GM23338 (cell line): ENCODE measurements around the gene ITFG1. TPM values are rescaled to one million over a fixed set of nuclear protein-coding genes. Genes with fewer than 3 reads are reported as not detected.

Experiments used
- ATAC-seq: fragments of 200-7000 bp; cut with Tn5 transposase; 3 replicates; pipeline ENCODE4 v1.9.1; 2020
- DNase-seq: peaks from one replicate; pipeline ENCODE4 v3.0.0-alpha.2; 2015; ENCODE audit warnings: low spot score
- H2AFZ ChIP-seq: fragments of 200-600 bp; sonication (generic); 2 replicates; pipeline ENCODE4 v1.8.0; 2016; ENCODE audit warnings: antibody characterized with exemption, mild to moderate bottlenecking, moderate library complexity
- H3F3A ChIP-seq: fragments of 200-600 bp; sonication (generic); replicated peaks from 2 replicates; pipeline ENCODE4 v1.8.0; 2017; ENCODE audit warnings: antibody characterized with exemption, mixed run types, low read depth
- H3K27ac ChIP-seq: fragments of 200-600 bp; sonication (generic); 2 replicates; pipeline ENCODE4 v1.6.1; 2016; ENCODE audit warnings: low read depth
- H3K27me3 ChIP-seq: fragments of 200-600 bp; sonication (generic); 2 replicates; pipeline ENCODE4 v1.8.0; 2016; ENCODE audit warnings: mild to moderate bottlenecking, mixed run types, moderate library complexity; ENCODE audit not compliant: insufficient read depth
- H3K36me3 ChIP-seq: fragments of 200-600 bp; sonication (generic); 2 replicates; pipeline ENCODE4 v1.8.0; 2016; ENCODE audit warnings: mild to moderate bottlenecking; ENCODE audit not compliant: insufficient read depth
- H3K4me1 ChIP-seq: fragments of 200-600 bp; sonication (generic); 2 replicates; pipeline ENCODE4 v1.8.0; 2016; ENCODE audit warnings: mild to moderate bottlenecking, moderate library complexity; ENCODE audit not compliant: insufficient read depth
- H3K4me2 ChIP-seq: fragments of 200-600 bp; sonication (generic); 2 replicates; pipeline ENCODE4 v1.7.1; 2017; ENCODE audit warnings: mixed run types
- H3K4me3 ChIP-seq: fragments of 200-600 bp; sonication (generic); 2 replicates; pipeline ENCODE4 v1.6.1; 2016; ENCODE audit warnings: mixed run types
- H3K79me2 ChIP-seq: fragments of 200-600 bp; sonication (generic); replicated peaks from 2 replicates; pipeline ENCODE4 v1.8.0; 2017; ENCODE audit warnings: mild to moderate bottlenecking; ENCODE audit not compliant: insufficient read depth
- H3K9me2 ChIP-seq: fragments of 200-600 bp; sonication (generic); 2 replicates; pipeline ENCODE4 v1.8.0; 2017; ENCODE audit not compliant: insufficient read depth
- H4K20me1 ChIP-seq: fragments of 200-600 bp; sonication (generic); replicated peaks from 2 replicates; pipeline ENCODE4 v1.8.0; 2017; ENCODE audit warnings: mild to moderate bottlenecking; ENCODE audit not compliant: insufficient read depth
- H3K27ac Mint-ChIP-seq: 2 replicates; pipeline ENCODE4 v1.8.0; 2020; ENCODE audit warnings: inconsistent platforms, mild to moderate bottlenecking, moderate library complexity, mixed read lengths
- H3K27me3 Mint-ChIP-seq: 3 replicates; pipeline ENCODE4 v1.8.0; 2022; ENCODE audit warnings: low read depth, mild to moderate bottlenecking, moderate library complexity, mixed read lengths, inconsistent platforms; ENCODE audit not compliant: insufficient read depth, poor library complexity
- H3K36me3 Mint-ChIP-seq: 3 replicates; pipeline ENCODE4 v1.8.0; 2021; ENCODE audit warnings: low read depth, mild to moderate bottlenecking, inconsistent platforms, moderate library complexity, mixed read lengths
- H3K4me1 Mint-ChIP-seq: 3 replicates; pipeline ENCODE4 v1.8.0; 2020; ENCODE audit warnings: mild to moderate bottlenecking, inconsistent platforms, mixed read lengths
- H3K4me3 Mint-ChIP-seq: 3 replicates; pipeline ENCODE4 v1.8.0; 2021; ENCODE audit warnings: moderate library complexity, mild to moderate bottlenecking, inconsistent platforms, mixed read lengths
- H3K9me3 Mint-ChIP-seq: 3 replicates; pipeline ENCODE4 v1.8.0; 2020; ENCODE audit warnings: moderate library complexity, mild to moderate bottlenecking, inconsistent platforms, mixed read lengths
- CTCF ChIP-seq, 2 experiments: fragments of 200-600 bp in 1 of 2; sonication (generic) in 1 of 2; conservative IDR thresholded peaks; 2 replicates each; pipeline versions ENCODE4 v1.5.1 to v1.6.1; 2016 to 2017; ENCODE audit warnings: antibody characterized with exemption in 2 of 2, low read depth in 2 of 2, mild to moderate bottlenecking in 2 of 2, moderate library complexity in 1 of 2
- EZH2 ChIP-seq: fragments of 200-600 bp; sonication (generic); IDR thresholded peaks from one replicate; pipeline ENCODE4 v1.8.0; 2017; ENCODE audit warnings: antibody characterized with exemption, mild to moderate bottlenecking, low read depth; ENCODE audit not compliant: unreplicated experiment
- EZH2phosphoT487 ChIP-seq: fragments of 200-600 bp; sonication (generic); IDR thresholded peaks from one replicate; pipeline ENCODE4 v1.8.1; 2018; ENCODE audit warnings: antibody characterized with exemption; ENCODE audit not compliant: unreplicated experiment
- JUNB ChIP-seq: IDR thresholded peaks from one replicate; pipeline ENCODE4 v1.6.1; 2016; ENCODE audit warnings: antibody characterized with exemption; ENCODE audit not compliant: unreplicated experiment
- NANOG ChIP-seq: IDR thresholded peaks from 2 replicates; pipeline ENCODE4 v1.6.1; 2016; ENCODE audit warnings: antibody characterized with exemption, borderline replicate concordance
- POLR2AphosphoS5 ChIP-seq: IDR thresholded peaks from 2 replicates; pipeline ENCODE4 v1.6.1; 2016; ENCODE audit warnings: antibody characterized with exemption, low read depth
- REST ChIP-seq: IDR thresholded peaks from one replicate; pipeline ENCODE4 v1.6.1; 2018; ENCODE audit warnings: antibody characterized with exemption; ENCODE audit not compliant: unreplicated experiment
- STAT1 ChIP-seq: IDR thresholded peaks from one replicate; pipeline ENCODE4 v1.6.1; 2016; ENCODE audit warnings: antibody characterized with exemption; ENCODE audit not compliant: unreplicated experiment
- ZNF114 ChIP-seq: fragments of 250-450 bp; sonication (Bioruptor Pico); IDR thresholded peaks from 2 replicates; pipeline ENCODE4 v1.5.0; 2020; ENCODE audit warnings: mild to moderate bottlenecking, moderate library complexity
- ZNF331 ChIP-seq: fragments of 250-450 bp; sonication (Bioruptor Pico); IDR thresholded peaks from 2 replicates; pipeline ENCODE4 v1.5.0; 2020; ENCODE audit warnings: low read depth, mild to moderate bottlenecking, moderate library complexity
- ZNF462 ChIP-seq: fragments of 250-450 bp; sonication (Bioruptor Pico); IDR thresholded peaks from 2 replicates; pipeline ENCODE4 v1.5.0; 2020; ENCODE audit warnings: mild to moderate bottlenecking, moderate library complexity
- polyA plus RNA-seq: library from polyadenylated mRNA; unstranded; fragments of >200 nt; fragmentation: Nextera tagmentation; extraction: Ambion mirVana; gene quantifications from 2 replicates; pipeline ENCODE4 v1.2.1, GENCODE V29; 2016
- total RNA-seq: library from RNA; depleted of rRNA; stranded (reverse); fragments of >200 nt; shearing (Covaris generic); gene quantifications from 2 replicates; pipeline ENCODE4 v1.2.3, GENCODE V29; 2014

The ITFG1 gene
- total and polyA plus RNA-seq, 2 experiments from 2014 or later, result 18.5 to 26.9 TPM

GRCh38 chr16:47262938-47263337 lies 197.9 kb downstream of the ITFG1 start:
- H3K9me3 Mint-ChIP-seq, result no peaks in the 10 kb centered on the region
- DNase-seq (no peak), ATAC-seq (no peak)
- Histone ChIP-seq H3F3A (no peaks in the 10 kb centered on the region), H3K4me1 (no peaks in the 10 kb centered on the region), H2AFZ (no peak overlapping the region), H4K20me1 (no peaks in the 10 kb centered on the region), H3K4me3 (no peak overlapping the region), H3K36me3 (no peaks in the 10 kb centered on the region), H3K4me2 (no peak overlapping the region), H3K9me2 (no peaks in the 10 kb centered on the region), H3K79me2 (no peaks in the 10 kb centered on the region), H3K27ac (no peak overlapping the region), H3K27me3 (no peaks in the 10 kb centered on the region)
- no peak overlapping the region for H3K27ac Mint-ChIP-seq
- H3K36me3 Mint-ChIP-seq, result no peaks in the 10 kb centered on the region; the same call in 2 of the 3 replicates
- H3K4me3 Mint-ChIP-seq, result no peak overlapping the region
- H3K27me3 Mint-ChIP-seq, result no peaks in the 10 kb centered on the region
- no peaks in the 10 kb centered on the region for H3K4me1 Mint-ChIP-seq
- TF ChIP-seq JUNB (no peak), NANOG (no peak), REST (no peak), ZNF331 (CRISPR knock-in tag) (no peak), ZNF114 (CRISPR knock-in tag) (no peak), EZH2phosphoT487 (no peak), POLR2AphosphoS5 (no peak), EZH2 (no peak), STAT1 (no peak), CTCF (conservative IDR thresholded peaks at IDR 0.05; ENCODE audit: low read depth in 2 of 2) (no peak), ZNF462 (CRISPR knock-in tag) (no peak)
